SK-N-SH treated with all-trans-retinoic acid at 6 μM for 48 hours (cell line): Measurements from ENCODE around the gene ALK.
A peak's percentile ranks its signal among the peaks of the same experiment; 100 is the strongest.

Source experiments
- ATAC-seq: fragments of 200-7000 bp; cut with Tn5 transposase; 3 replicates; pipeline ENCODE4 v1.9.1; 2020; ENCODE audit warnings: mild to moderate bottlenecking, moderate library complexity
- ARNTL ChIP-seq: fragments of 450-650 bp; formaldehyde crosslinking; IDR thresholded peaks from 2 replicates; pipeline ENCODE4 v1.5.0; 2020; ENCODE audit warnings: low read depth, mild to moderate bottlenecking, moderate library complexity, borderline replicate concordance
- BACH2 ChIP-seq: fragments of 250-450 bp; sonication (Bioruptor Pico); IDR thresholded peaks from 2 replicates; pipeline ENCODE4 v1.9.0; 2021; ENCODE audit warnings: mild to moderate bottlenecking, borderline replicate concordance
- CSDC2 ChIP-seq: fragments of 250-450 bp; sonication (Bioruptor Pico); IDR thresholded peaks from 2 replicates; pipeline ENCODE4 v1.5.0; 2020; ENCODE audit warnings: mild to moderate bottlenecking, moderate library complexity
- CSRNP3 ChIP-seq: fragments of 250-450 bp; sonication (Bioruptor Pico); IDR thresholded peaks from 2 replicates; pipeline ENCODE4 v1.5.1; 2021; ENCODE audit warnings: mild to moderate bottlenecking, moderate library complexity
- GLIS3 ChIP-seq: fragments of 250-450 bp; sonication (Bioruptor Pico); IDR thresholded peaks from 2 replicates; pipeline ENCODE4 v1.5.0; 2020; ENCODE audit warnings: mild to moderate bottlenecking, moderate library complexity
- ISL1 ChIP-seq: fragments of 250-450 bp; sonication (Bioruptor Pico); IDR thresholded peaks from 2 replicates; pipeline ENCODE4 v2.1.2; 2022; ENCODE audit warnings: mild to moderate bottlenecking, moderate library complexity
- OSR1 ChIP-seq: fragments of 250-450 bp; sonication (Bioruptor Pico); IDR thresholded peaks from 2 replicates; pipeline ENCODE4 v1.8.0; 2022; ENCODE audit warnings: moderate library complexity, mild to moderate bottlenecking, inconsistent platforms
- PATZ1 ChIP-seq: fragments of 250-450 bp; sonication (Bioruptor Pico); IDR thresholded peaks from 2 replicates; pipeline ENCODE4 v1.8.0; 2020; ENCODE audit warnings: mild to moderate bottlenecking, moderate library complexity, borderline replicate concordance
- PPARA ChIP-seq: fragments of 250-450 bp; sonication (Bioruptor Pico); IDR thresholded peaks from 2 replicates; pipeline ENCODE4 v1.5.0; 2020; ENCODE audit warnings: mild to moderate bottlenecking, borderline replicate concordance
- SNAI2 ChIP-seq: fragments of 250-450 bp; sonication (Bioruptor Pico); IDR thresholded peaks from 2 replicates; pipeline ENCODE4 v1.5.0; 2020; ENCODE audit warnings: mild to moderate bottlenecking, moderate library complexity
- TCF4 ChIP-seq: fragments of 250-450 bp; sonication (Bioruptor Pico); IDR thresholded peaks from 2 replicates; pipeline ENCODE4 v1.8.0; 2021; ENCODE audit warnings: mild to moderate bottlenecking, moderate library complexity, borderline replicate concordance
- TOX ChIP-seq: fragments of 250-450 bp; sonication (Bioruptor Pico); IDR thresholded peaks from 2 replicates; pipeline ENCODE4 v1.8.0; 2021; ENCODE audit warnings: mild to moderate bottlenecking, moderate library complexity, borderline replicate concordance
- TSHZ2 ChIP-seq: fragments of 250-450 bp; sonication (Bioruptor Pico); IDR thresholded peaks from 2 replicates; pipeline ENCODE4 v1.5.0; 2020; ENCODE audit warnings: mild to moderate bottlenecking, moderate library complexity
- ZC3H10 ChIP-seq: fragments of 250-450 bp; sonication (Bioruptor Pico); IDR thresholded peaks from 2 replicates; pipeline ENCODE4 v1.5.1; 2021; ENCODE audit warnings: mild to moderate bottlenecking, moderate library complexity
- ZFP3 ChIP-seq: fragments of 250-450 bp; sonication (Bioruptor Pico); IDR thresholded peaks from 2 replicates; pipeline ENCODE4 v1.5.0; 2020; ENCODE audit warnings: mild to moderate bottlenecking, moderate library complexity
- ZFP30 ChIP-seq: fragments of 450-650 bp; formaldehyde crosslinking; IDR thresholded peaks from 2 replicates; pipeline ENCODE4 v1.5.0; 2022; ENCODE audit warnings: mild to moderate bottlenecking, moderate library complexity
- ZNF565 ChIP-seq: fragments of 450-650 bp; formaldehyde crosslinking; conservative IDR thresholded peaks from 2 replicates; pipeline ENCODE4 v1.5.0; 2020; ENCODE audit warnings: low read depth, mild to moderate bottlenecking, moderate library complexity
- ZNF70 ChIP-seq: fragments of 450-650 bp; formaldehyde crosslinking; IDR thresholded peaks from 2 replicates; pipeline ENCODE4 v1.5.0; 2020; ENCODE audit warnings: mild to moderate bottlenecking, moderate library complexity
- ZNF8 ChIP-seq: fragments of 450-650 bp; formaldehyde crosslinking; IDR thresholded peaks from 2 replicates; pipeline ENCODE4 v1.5.0; 2020; ENCODE audit warnings: mild to moderate bottlenecking, moderate library complexity
- TF ChIP-seq, protein P1 (sequence below): fragments of 250-450 bp; sonication (Bioruptor Pico); IDR thresholded peaks from 2 replicates; pipeline ENCODE4 v1.5.1; 2020; ENCODE audit warnings: low read depth, mild to moderate bottlenecking, moderate library complexity

ALK gene

DNA sequence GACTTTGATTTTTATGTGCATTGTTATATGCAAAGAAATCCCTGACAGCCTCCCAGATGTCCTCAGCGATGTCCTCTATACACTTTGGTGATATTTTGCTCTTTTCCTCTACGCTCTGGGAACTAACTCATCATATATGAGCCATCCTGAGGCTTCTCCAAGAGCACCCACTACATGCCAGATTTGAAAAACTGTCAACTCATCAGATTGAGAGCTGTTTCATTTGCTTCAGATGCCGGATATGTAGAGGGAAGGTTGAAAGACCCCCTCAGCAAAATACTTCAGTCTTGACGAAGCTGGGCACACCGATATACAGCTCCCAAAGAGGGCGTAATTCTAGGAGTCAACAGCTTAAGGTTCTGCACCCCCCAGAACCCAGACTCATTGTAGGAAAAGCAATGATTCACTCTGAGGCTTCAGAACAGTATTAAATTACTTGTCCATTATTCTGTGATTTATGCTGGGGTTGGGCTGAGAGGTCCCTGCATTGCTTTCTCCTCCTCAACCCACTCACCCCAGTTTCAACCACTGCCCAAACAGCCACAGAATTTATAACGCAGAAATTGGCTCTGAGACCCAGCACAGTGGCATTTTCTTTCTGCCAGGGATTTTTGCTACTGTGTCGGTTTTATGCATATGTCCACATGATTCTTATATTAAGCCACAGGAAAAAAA lies 341.8 kb downstream of the ALK start:
- ATAC-seq, result peak; percentile 39
- TF ChIP-seq ZNF70 (peak; percentile 43; the same call in 1 of the 2 replicates), ISL1 (CRISPR knock-in tag) (peak; percentile 63), ZC3H10 (no peak), PATZ1 (CRISPR knock-in tag) (no peak; the same call in 1 of the 2 replicates)

- no peak for TF ChIP-seq TCF4 (CRISPR knock-in tag)
- TF ChIP-seq ZFP30 (CRISPR knock-in tag), result no peak
- no peak for TF ChIP-seq ARNTL (CRISPR knock-in tag)
- TF ChIP-seq TOX (CRISPR knock-in tag), result no peak
- no peak for TF ChIP-seq ZC3H10
- TF ChIP-seq, protein P1, sequence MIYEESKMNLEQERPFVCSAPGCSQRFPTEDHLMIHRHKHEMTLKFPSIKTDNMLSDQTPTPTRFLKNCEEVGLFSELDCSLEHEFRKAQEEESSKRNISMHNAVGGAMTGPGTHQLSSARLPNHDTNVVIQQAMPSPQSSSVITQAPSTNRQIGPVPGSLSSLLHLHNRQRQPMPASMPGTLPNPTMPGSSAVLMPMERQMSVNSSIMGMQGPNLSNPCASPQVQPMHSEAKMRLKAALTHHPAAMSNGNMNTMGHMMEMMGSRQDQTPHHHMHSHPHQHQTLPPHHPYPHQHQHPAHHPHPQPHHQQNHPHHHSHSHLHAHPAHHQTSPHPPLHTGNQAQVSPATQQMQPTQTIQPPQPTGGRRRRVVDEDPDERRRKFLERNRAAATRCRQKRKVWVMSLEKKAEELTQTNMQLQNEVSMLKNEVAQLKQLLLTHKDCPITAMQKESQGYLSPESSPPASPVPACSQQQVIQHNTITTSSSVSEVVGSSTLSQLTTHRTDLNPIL (CRISPR knock-in tag), result no peak
- no peak for TF ChIP-seq CSRNP3 (CRISPR knock-in tag)
- TF ChIP-seq CSDC2 (CRISPR knock-in tag), result no peak
- no peak for TF ChIP-seq ZNF565
- no peak for TF ChIP-seq OSR1
Measured at GRCh38 chr2:29578084-29578598, 343.2 kb downstream of the ALK start.

GRCh38 chr2:29576231-29576630 lies 345.2 kb downstream of the ALK start:
- TF ChIP-seq ARNTL (CRISPR knock-in tag), result no peak
- no peak for TF ChIP-seq GLIS3
- no peak for TF ChIP-seq ZFP3 (CRISPR knock-in tag)
- ATAC-seq, result no peak

More at GRCh38 chr2:29578084-29578598, 343.2 kb downstream of the ALK start:
- no peak for ATAC-seq

- TF ChIP-seq SNAI2 (no peak), ARNTL (CRISPR knock-in tag) (no peak)
- TF ChIP-seq, all 23 proteins: peak for 0
- no peak for ATAC-seq
Measured at GRCh38 chr2:29575370-29575890, 346.0 kb downstream of the ALK start.

DNA sequence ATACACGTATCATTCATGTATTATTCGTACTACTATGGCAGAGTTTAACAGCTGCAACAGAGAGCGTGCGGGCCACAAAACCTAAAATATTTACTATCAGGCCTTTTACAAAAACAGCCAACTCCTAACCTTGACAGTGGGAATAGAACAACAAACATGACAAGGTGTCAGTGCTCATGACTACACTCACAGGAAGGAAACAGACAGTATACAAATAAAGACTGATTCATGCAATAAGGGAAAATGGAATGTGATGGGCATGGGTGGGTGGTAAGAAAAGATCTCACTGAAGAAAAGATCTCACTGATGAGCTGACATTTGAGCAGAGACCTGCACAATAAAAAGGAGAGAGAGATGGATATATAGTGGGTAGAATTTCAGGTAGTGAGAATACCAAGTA lies 347.8 kb downstream of the ALK start:
- no peak for ATAC-seq
- TF ChIP-seq TCF4 (CRISPR knock-in tag), result no peak
- TF ChIP-seq ISL1 (CRISPR knock-in tag), result no peak
- no peak for TF ChIP-seq CSDC2 (CRISPR knock-in tag)
- TF ChIP-seq, protein P1 (CRISPR knock-in tag), result no peak
- no peak for TF ChIP-seq OSR1
- TF ChIP-seq ZNF8 (CRISPR knock-in tag), result no peak
- TF ChIP-seq BACH2, result no peak
- TF ChIP-seq CSRNP3 (CRISPR knock-in tag), result no peak
- TF ChIP-seq SNAI2, result no peak
- TF ChIP-seq ARNTL (CRISPR knock-in tag), result no peak
- TF ChIP-seq PPARA, result no peak
- TF ChIP-seq ZNF565, result no peak
- no peak for TF ChIP-seq TSHZ2 (CRISPR knock-in tag)
- no peak for TF ChIP-seq ZC3H10
- no peak for TF ChIP-seq PATZ1 (CRISPR knock-in tag)
